ENCODE measurements around the gene SRA1.
"Not testable (repeated sequence)": the region's sequence is repeated elsewhere in the genome, so short reads cannot be mapped to it uniquely, and the experiment has no call there.

SRA1 gene

DNA sequence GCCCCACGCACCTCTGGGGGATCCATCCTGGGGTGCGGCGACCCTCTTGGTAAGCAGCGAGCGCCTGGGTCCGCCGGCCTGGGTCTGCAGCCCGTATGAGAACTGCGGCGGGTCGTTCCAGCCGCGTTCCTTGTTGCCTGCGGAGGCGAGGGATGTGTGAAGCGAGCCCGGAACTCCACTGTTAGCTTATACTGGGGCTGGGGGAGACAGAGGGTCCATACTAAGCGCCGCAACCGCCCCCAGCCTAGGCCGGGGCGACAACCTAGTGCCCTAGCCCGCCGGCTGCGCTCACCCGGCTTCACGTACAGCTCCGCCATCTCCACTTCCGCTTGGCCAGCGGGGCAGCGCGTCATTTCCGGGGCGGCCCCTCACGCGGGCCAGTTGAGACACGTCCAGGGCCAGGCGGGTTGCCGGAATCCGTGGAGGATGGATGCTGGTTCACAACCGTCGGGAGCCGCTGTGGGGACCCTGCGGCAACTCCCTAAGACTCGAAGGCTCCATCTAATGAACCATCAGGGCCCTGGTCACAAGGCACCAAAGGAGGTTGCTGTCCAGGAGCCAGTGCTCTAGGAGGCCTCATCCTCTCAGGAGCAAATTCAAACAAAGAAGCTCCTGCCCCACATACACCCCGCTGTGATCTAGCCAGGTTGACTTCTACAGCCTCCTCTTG, at the start of gene SRA1:
SRA1 (minus strand) TSS at position 338 of the 670 bp plus-strand sequence; CDS start at position 317, 21 bp downstream.
- DNase-seq: peak; percentile 65 to 97 (median 88)

DNA sequence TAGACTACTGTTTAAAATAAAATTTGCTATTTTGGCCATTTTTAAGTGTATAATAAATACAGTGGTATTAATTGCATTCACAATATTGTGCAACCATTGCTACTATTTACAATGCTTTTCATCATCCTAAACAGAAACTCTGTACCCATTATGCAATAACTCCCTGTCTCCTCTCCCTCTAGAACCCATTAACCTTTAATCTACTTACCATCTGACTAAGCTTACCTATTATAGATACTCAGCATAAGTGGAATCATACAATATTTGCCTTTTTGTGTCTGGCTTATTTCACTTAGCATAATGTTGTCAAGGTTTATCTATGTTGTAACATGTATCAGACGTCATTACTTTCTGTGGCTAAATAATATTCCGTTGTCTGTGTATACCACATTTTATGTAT, 49.8 kb upstream of the SRA1 start:
- no peak for DNase-seq

DNA sequence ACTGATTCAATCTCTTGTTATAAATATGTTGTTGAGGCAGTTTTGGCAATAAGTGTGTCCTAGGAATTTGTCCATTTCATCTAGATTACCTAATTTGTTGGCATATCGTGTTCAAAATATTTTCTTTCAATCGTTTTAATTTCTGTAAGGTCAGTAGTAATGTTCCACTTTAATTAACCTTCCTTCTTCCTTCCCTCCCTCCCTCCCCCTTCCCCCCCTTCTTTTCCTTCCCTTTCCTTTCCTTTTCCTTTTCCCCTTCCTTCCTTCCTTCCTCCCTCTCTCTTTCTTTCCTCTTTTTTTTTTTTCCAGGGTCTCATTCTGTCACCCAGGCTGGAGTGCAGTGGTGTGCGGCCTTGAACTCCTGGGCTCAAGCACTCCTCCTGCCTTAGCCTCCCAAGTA, 48.6 kb upstream of the SRA1 start:
- no peak for DNase-seq

DNA sequence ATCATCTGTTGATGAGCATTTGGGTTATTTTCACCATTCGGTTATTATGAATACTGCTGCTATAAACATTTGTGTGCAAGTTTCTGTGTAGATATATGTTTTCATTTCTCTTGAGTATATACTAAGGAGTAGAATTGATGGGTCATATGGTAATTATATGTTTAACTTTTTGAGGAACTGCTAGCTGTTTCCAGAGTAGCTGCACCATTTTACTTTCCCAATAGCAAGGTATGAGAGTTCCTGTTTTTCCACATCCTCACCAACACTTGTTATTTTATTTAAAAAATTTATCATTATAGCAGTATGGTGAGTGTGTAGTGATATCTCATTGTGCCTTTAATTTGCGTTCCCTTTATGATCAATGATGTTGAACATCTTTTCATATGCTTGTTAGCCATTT, 46.5 kb upstream of the SRA1 start:
- no peak for DNase-seq

DNA sequence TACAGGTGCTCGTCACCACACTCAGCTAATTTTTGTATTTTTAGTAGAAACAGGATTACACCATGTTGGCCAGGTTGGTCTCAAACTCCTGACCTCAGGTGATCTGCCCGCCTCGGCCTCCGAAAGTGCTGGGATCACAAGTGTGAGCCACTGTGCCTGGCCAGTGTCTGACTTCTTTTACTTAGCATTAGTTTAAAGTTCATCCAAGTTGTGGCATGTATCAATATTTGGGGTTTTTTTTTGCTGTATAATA, 46.1 kb upstream of the SRA1 start:
- DNase-seq: not testable (repeated sequence)

DNA sequence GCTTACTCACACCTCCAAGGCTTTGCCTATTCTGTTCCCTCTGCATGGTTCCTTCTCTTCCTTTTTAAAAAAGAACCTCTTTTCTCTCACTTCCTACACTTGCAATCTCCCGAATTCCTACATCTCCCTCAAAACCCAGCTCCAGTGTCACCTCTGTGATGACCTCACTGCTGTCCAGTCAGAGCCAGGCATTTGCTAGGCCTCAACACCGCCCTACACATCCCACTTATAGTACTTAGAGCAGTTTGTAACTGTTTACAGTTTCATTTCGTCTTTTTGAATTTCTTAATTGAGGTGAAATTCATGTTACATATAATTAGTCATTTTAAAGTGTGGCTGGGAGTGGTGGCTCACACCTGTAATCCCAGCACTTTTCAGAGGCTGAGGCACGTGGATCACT, 44.9 kb upstream of the SRA1 start:
- DNase-seq: no peak

DNA sequence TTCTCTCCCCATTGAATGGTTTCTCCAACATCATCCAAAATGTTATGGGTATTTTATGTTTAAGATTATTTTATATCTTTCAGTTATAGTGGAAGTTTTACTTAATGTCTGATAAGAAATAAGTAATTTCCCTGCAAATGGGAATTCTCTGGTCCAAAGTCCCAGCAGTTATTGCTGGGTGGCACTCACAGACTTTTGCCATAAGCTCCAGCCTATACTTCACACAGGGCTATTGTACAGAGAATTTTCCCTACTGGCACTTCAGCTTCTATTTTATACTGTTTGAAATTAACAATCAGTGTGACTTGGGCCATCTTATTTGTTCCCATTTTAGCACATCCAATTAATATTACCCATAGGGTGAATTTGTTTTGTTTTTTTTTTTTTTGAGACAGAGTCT, 42.8 kb upstream of the SRA1 start:
- no peak for DNase-seq

DNA sequence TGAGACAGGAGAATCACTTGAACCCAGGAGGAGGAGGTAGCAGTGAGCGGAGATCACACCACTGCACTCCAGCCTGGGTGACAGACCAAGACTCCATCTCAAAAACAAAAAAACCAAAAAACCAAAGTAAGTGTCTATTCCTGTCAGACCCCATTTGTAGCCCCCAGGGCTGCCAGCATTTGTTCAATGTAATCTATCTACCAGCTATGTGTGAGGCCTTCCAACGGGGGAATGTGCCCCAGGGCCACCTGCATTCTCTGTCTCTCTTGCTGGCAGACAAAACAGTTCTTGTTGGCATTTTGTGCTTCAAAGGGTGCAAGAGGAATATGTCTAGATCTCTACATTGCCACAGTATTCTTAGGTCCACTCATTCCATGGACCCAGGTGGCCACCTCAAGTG, 41.6 kb upstream of the SRA1 start:
- no peak for DNase-seq

DNA sequence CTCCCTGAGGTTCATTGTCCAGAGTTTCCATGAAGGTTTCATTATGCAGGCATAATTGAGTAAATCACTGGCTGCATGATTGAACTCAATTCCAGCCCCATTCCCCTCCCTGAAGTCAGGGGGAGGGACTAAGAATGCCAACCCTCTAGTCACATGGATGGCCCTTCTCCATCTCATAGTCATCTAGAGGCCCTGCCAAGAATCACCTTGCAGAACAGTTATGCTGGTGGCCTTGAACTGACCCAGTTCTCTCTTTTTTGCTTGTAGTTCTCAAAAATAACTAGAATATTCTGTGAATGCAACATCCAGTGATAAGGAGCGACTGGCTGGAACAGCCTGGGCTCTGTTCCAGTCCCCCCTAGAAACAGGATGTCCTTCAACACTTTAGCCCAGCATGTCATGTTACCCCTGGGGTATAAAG, 39.1 kb upstream of the SRA1 start:
- DNase-seq: peak in 2 of 56 donors; percentile 8 to 30

DNA sequence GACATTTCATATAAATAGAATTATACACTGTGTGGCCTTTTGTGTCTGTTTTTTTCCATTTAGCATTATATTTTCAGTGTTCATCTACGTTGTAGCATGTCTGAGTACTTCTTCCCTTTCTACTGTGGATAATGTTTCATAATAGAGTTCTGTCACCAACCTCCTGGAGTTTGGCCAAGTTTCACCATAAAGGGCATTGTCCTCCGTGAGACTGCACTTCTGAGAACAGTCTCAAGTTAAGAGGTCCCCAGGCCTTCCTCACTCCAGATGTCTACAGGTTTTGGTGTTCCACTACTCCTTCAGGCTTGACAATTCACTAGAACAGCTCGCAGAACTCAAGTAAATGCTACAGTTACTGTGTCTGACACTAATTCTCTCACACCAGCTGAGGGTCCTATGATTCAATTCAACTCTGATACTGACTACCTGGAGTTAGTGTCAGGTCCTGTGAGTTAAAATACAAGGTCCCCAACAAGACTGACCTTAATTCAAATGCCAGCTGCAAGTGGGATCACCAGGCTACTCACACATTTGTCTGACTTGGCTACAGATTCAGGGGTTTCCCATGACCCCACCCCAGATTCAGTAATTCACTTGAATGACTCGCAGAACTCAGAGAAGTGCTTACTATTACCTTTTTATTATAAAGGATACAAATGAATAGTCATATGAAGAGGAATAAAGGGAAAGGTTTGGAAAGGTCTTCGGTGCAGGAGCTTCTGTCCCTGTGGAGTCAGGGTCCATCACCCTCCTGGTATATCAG, 38.4 kb upstream of the SRA1 start:
- DNase-seq: peak in 5 of 56 donors; percentile 12 to 59 (median 22)

DNA sequence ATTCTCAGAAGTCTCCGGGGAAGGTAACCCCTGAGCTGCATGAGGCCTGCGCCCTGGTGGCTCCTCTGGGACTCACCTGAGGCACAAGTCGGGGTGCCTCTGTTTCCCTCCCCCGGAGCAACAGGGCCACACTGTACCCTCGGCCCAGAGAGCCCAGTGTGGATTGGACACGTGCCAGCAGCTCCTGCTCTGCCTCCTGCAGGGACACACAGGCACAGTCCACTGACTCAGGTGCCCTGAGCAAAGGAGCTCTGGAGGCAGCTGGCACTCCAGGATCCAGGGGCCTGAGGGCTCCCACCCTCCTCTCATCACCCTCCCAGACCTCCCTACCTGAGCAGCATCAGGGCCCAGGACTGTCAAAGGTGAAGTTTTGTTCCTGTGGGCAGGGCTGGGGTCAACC, 36.9 kb upstream of the SRA1 start:
- DNase-seq: no peak

DNA sequence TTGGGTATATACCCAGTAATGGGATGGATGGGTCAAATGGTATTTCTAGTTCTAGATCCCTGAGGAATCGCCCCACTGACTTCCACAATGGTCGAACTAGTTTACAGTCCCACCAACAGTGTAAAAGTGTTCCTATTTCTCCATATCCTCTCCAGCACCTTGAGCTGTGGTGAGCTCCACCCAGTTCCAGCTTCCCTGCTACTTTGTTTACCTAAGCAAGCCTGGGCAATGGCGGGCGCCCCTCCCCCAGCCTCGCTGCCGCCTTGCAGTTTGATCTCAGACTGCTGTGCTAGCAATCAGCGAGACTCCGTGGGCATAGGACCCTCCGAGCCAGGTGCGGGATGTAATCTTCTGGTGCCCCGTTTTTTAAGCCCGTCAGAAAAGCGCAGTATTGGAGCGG, 35.8 kb upstream of the SRA1 start:
- not testable (repeated sequence) for DNase-seq

DNA sequence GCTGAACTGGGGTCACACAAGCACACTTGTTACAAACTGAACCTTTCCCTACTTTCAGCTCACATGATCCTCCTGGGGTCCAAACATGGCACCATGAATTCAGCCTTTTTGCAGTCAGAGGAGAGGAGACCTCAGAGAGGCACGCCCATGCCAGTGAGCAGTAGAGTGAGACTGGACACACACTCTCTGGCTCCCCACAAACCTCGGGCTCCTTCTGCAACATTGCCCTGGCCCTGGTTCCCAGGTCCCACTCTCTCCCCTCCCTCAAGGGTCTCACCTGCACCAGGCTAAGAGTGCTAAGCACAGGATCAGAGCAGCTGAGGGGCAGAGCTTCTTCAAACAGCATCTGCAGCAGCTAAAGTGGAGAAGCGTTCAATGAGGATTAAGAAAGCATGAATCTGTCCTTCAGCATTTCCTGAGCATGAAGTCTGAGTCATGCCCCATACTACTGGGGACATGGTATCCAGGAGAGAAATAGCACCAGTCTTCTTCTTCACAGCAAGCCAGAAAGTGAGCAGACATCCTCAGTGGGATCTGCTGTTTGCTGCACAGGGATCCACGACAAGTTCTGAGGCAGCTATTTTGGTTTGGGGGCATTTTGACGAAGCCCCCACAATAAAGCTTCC, 34.6 kb upstream of the SRA1 start:
- no peak for DNase-seq

DNA sequence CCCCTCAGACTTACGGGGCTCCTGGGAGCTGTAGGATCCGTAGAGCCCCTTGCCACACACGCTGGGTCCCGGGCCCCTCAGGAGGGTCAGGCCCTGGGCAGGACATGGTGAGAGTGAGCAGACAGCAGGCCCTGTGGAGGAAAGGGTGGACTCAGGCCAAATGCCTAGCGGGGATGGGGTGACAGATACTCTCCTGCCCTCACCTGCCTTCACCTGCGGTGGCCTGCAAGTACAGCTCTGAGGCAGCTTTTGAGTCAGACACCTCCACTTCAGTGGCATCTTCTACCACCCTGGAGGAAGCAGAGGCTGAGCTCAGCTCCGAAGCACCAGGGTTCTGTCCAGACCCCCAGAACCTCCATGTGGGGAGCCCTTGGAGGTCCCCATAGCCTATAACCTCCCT, 33.6 kb upstream of the SRA1 start:
- no peak for DNase-seq

DNA sequence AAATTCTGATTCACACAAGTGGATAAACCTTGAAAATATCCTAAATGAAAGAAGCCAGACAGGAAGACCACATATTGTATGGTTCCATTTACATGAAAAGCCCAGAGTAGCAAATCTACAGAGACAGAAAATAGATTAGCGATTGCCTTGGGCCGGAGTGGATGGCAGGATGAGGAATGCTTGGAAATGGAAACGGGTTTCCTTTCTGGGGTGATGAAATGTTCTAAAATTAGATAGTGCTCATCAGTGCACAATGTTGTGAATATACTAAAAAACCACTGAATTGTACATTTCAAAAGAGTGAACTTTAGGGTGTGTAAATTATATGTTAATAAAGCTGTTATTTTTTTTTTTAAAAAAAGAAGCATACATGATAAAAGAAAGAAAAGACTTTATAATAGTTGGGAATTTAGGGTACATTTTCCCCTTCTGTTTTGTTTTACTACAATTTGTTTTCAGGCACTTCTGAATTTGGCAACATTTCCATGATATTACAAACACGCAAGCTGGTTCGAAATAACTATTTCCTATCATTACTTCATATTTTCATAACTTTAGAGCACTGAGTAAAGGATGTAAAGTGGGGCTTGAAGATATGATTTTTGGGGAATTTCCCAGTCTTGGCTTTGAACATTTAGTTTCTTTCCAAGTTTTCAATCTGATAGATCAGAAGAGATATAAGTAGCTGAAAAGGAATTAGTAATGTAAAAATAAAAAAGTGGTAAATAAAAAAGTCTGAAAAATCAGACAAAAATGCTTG, 31.2 kb upstream of the SRA1 start:
- DNase-seq: no peak

DNA sequence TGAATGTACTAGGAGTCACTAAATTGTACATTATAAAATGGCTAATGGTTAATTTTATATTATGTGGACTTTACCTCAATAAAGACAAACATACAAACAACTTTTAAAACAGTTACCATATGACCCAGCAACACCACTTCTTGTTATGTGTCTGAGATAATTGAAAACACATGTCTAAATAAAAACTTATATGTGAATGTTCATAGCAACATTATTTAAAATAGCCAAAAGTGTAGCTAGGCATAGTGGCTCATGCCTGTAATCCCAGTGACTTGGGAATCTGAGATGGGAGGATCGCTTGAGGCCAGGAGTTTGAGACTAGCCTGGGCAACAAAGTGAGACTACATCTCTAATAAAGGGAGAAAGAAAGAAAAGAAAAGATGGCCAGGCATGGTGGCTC, 30.2 kb upstream of the SRA1 start:
- DNase-seq: no peak

DNA sequence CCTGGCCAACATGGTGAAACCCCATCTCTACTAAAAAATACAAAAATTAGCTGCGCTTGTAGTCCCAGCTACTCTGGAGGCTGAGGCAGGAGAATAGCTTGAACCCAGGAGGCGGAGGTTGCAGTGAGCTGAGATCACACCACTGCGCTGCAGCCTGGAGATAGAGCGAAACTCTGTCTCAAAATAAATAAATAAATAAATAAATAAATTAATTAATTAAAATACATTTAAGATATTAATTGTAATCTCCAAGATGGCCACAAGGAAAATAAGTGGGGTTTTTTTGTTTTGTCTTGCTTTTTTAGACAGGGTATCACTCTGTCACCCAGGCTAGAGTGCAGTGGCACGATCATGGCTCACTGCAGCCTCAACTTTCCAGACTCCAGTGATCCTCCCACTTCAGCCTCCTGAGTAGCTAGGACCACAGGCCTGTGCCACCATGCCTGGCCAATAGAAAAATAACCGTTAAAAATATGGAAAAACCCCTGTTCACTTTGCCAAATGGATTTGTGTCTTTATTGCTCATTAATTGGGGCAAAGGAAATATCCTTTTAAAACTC, 22.0 kb upstream of the SRA1 start:
- DNase-seq: not testable (repeated sequence)

DNA sequence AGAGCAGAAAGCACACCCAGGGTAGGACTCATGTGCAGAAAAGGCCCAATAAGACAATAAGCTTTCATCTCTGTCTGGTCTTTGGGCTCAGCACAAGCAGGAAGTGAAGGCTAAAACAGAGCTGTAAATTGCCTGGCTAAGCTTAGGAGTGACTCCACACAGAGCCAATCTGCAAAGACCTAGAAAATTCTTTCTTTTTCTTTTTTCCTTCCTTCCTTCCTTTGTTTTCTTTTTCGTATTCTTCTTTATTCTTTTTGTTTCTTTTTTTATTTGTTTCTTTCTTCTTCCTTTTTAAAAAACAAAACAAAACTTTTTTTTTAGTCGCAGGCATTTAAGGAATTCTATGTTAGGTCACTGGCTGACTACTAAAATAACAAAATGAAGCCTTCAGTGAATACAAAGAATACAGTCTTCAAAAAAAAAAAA, 19.5 kb upstream of the SRA1 start:
- DNase-seq: no peak

DNA sequence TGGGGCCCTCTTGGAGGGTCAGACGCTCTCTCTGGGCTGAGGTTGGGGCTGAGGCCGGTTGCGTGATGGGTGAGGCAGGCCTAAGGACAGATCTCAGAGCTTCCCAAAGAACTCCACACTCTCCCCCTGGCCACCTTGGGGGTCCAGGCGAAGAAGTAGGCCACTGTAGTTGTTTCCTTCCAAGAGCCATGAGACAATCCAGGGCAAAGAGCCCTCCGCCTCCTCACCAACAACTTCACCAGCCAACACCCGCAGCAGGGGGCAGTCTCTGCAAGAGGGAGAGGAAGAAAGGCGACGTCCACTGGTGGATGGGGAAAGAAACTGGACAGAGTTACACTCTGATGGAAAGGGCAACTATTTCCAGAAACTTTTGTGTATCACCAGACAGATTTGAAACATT, 18.0 kb upstream of the SRA1 start:
- peak in 18 of 56 donors; percentile 8 to 50 (median 27) for DNase-seq

DNA sequence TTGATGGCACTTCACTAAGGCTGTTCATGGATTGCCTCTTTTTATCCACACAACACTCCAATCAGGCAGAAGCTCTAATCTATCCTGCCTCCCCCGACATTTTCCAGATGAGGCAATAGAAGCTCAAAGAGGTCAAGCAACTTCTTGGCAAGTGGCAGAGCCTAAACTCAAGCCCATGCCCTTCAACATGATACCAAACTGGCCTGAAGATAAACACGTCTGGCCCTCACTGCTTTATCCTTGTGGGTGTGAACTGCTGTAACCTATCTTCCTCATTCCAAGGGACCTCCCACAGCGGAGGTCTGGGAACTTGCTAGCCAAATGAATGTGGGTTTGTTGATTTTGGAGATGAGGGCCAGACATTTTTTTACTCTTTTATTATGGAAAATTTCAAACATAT, 16.9 kb upstream of the SRA1 start:
- DNase-seq: no peak

DNA sequence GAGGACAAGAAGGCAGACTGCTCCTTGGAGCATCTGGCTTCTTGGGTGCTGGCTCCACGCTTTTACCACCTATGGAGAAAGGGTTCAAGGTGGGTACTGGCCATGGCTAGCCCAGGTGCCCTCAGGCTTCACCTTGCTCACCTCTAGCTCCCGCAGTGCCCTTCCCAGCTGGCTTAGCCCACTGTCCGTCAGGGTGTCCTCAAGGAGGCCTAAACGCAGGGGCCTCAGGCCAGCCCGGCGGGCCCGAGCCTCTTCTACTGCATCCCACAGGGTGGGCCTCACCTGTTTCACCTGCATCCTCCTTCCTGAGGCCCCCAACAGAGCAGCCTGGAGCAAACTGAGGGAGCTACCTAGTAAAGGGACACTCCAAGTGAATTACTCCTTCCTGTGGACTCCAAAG, 16.4 kb upstream of the SRA1 start:
- DNase-seq: no peak

DNA sequence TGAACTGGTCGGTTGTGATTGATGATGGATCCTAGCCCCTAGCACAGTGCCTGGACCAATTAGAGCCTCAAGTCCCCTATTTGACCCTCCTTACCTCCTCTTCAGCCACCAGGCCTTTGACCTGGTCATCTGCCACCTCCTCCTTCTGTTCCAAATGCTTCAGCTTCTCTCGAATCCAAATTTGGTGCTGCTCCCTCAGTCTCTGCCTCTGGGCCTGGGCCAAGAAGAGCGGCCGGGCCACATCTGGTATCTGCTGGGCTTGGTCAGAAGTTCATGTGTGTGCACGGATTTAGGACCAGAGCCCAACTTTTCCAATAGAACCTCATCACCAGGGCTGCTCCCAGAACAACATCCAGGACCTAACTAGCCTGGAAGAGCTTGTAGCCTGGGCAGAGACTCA, 13.8 kb upstream of the SRA1 start:
- no peak for DNase-seq
